Endothelial cell of umbilical vein (primary cell): Measurements from ENCODE around the gene KRT32. TPM values are rescaled to one million over a fixed set of nuclear protein-coding genes. Genes with fewer than 3 reads are reported as not detected.

Source experiments
- BruUV-seq: library from RNA; stranded (reverse); fragments of 400-500 nt; replicated peaks from 2 replicates; lab custom pipeline; 2021; lab: Mats Ljungman, UMichigan
- CTCF ChIA-PET: fragments of 300-600, 350-600 bp; sonication (Branson Sonifier 250); formaldehyde crosslinking; loops from one replicate; lab custom pipeline; 2021; ENCODE audit warnings: antibody characterized with exemption, inconsistent platforms; lab: Charles Lee
- POLR2A ChIA-PET: fragments of 300-600, 350-600 bp; sonication (Branson Sonifier 250); formaldehyde crosslinking; loops from one replicate; lab custom pipeline; 2021; ENCODE audit warnings: antibody characterized with exemption, inconsistent platforms; lab: Charles Lee
- DNase-seq: peaks from one replicate; pipeline ENCODE4 v3.0.0-alpha.2; 2011; ENCODE audit warnings: low read depth, low spot score
- FAIRE-seq: peaks from 2 replicates; lab custom pipeline; 2011; peaks lifted over from hg19 to GRCh38; lab: Jason Lieb, UNC
- H2AFZ ChIP-seq: 2 replicates; pipeline ENCODE4 v1.6.0; 2012; ENCODE audit warnings: low read depth, low read length, control low read depth, inconsistent platforms
- H3K27ac ChIP-seq: 2 replicates; pipeline ENCODE4 v1.5.1; 2011; ENCODE audit warnings: low read depth, mild to moderate bottlenecking, control low read depth, low read length, moderate library complexity; ENCODE audit not compliant: insufficient read depth
- H3K27me3 ChIP-seq, 2 experiments: 2 replicates each; pipeline versions ENCODE4 v1.6.0 to v1.6.1; 2011; ENCODE audit warnings: low read length in 2 of 2, mixed read lengths in 1 of 2; ENCODE audit not compliant: control insufficient read depth in 2 of 2, insufficient read depth in 2 of 2
- H3K36me3 ChIP-seq, 2 experiments: 2 replicates in 1 of 2; 3 replicates in 1 of 2; pipeline ENCODE4 v1.5.1; 2011; ENCODE audit warnings: low read length in 2 of 2, mild to moderate bottlenecking in 1 of 2, moderate library complexity in 1 of 2; ENCODE audit not compliant: control insufficient read depth in 2 of 2, insufficient read depth in 2 of 2; ENCODE audit errors: extremely low read depth in 1 of 2
- H3K4me1 ChIP-seq: 3 replicates; pipeline ENCODE4 v1.5.1; 2011; ENCODE audit warnings: mild to moderate bottlenecking, low read length; ENCODE audit not compliant: control insufficient read depth, insufficient read depth; ENCODE audit errors: extremely low read depth
- H3K4me2 ChIP-seq: 2 replicates; pipeline ENCODE4 v1.6.1; 2011; ENCODE audit warnings: low read length, control low read depth, mixed read lengths; ENCODE audit not compliant: insufficient read depth
- H3K4me3 ChIP-seq, 3 experiments: fragments of 200-600 bp in 1 of 3; sonication (generic), shearing (Covaris generic) in 1 of 3; replicated peaks in 1 of 3; 2 replicates each; pipeline ENCODE4 v1.5.1; 2011 to 2016; ENCODE audit warnings: control low read depth in 3 of 3, low read length in 3 of 3, mild to moderate bottlenecking in 2 of 3, inconsistent platforms in 1 of 3, low read depth in 1 of 3, moderate library complexity in 1 of 3; ENCODE audit not compliant: insufficient read depth in 1 of 3
- H3K79me2 ChIP-seq: 2 replicates; pipeline ENCODE4 v1.6.0; 2012; ENCODE audit warnings: low read length, inconsistent platforms; ENCODE audit not compliant: control insufficient read depth, insufficient read depth
- H3K9ac ChIP-seq: replicated peaks from 2 replicates; pipeline ENCODE3; 2011; ENCODE audit warnings: low read length, control low read depth; ENCODE audit not compliant: insufficient read depth; ENCODE audit errors: extremely low read depth
- H3K9me1 ChIP-seq: replicated peaks from 3 replicates; pipeline ENCODE4 v1.6.0; 2011; ENCODE audit warnings: mild to moderate bottlenecking, low read length; ENCODE audit not compliant: control insufficient read depth, insufficient read depth; ENCODE audit errors: extremely low read depth
- H3K9me3 ChIP-seq: replicated peaks from 2 replicates; pipeline ENCODE4 v1.5.1; 2012; ENCODE audit warnings: low read length, inconsistent platforms; ENCODE audit not compliant: control insufficient read depth, insufficient read depth
- H4K20me1 ChIP-seq: replicated peaks from 2 replicates; pipeline ENCODE3; 2011; ENCODE audit warnings: mild to moderate bottlenecking, low read length; ENCODE audit not compliant: control insufficient read depth, insufficient read depth; ENCODE audit errors: extremely low read depth
- EZH2 ChIP-seq: IDR thresholded peaks from 2 replicates; pipeline ENCODE4 v1.6.1; 2012; ENCODE audit warnings: borderline replicate concordance, low read depth, mild to moderate bottlenecking, moderate library complexity, low read length, inconsistent platforms; ENCODE audit not compliant: severe bottlenecking
- MYC ChIP-seq: IDR thresholded peaks from one replicate; pipeline ENCODE4 v1.6.1; 2011; ENCODE audit warnings: mild to moderate bottlenecking, low read depth, low read length
- POLR2AphosphoS5 ChIP-seq: IDR thresholded peaks from 2 replicates; pipeline ENCODE4 v1.6.1; 2012; ENCODE audit warnings: low read depth, mild to moderate bottlenecking, control low read depth, low read length, moderate library complexity; ENCODE audit not compliant: insufficient read depth
- dilution Hi-C: fragments of 300-500 bp; cut with MboI; formaldehyde crosslinking; loops from one replicate; pipeline ENCODE4 v1.15.0; 2019; ENCODE audit warnings: low sequenced_read_pairs; ENCODE audit not compliant: extremely low pct_ligation_motif_present
- intact Hi-C: fragments of 100-400 bp; cut with micrococcal nuclease; formaldehyde crosslinking; loops from one replicate; pipeline ENCODE4 v1.10.0; 2022
- polyA plus RNA-seq, 4 experiments: library from polyadenylated mRNA; depleted of rRNA in 3 of 4; stranded (reverse) in 3 of 4; unstranded in 1 of 4; fragments of >200 nt; gene quantifications; 2 replicates each; pipeline versions ENCODE4 v1.2.1 to v1.2.3, GENCODE V29; 2011 to 2012; ENCODE audit warnings: missing spikeins in 1 of 4
- total RNA-seq: library from RNA; stranded (reverse); gene quantifications from 2 replicates; pipeline ENCODE4 v1.2.3, GENCODE V29; 2021
- TF ChIP-seq, protein P1 (sequence below), 2 donors: IDR thresholded peaks; 1 replicate in 1 of 2; 2 replicates in 1 of 2; pipeline ENCODE4 v1.5.1; 2011; ENCODE audit warnings: low read length in 2 of 2, mild to moderate bottlenecking in 2 of 2, moderate library complexity in 2 of 2, control low read depth in 1 of 2, inconsistent platforms in 1 of 2, low read depth in 1 of 2; ENCODE audit not compliant: insufficient read depth in 1 of 2; ENCODE audit errors: extremely low read depth in 1 of 2

KRT32 gene
- total and polyA plus RNA-seq, 2 donors (not counting 3 experiments of a cell fraction or from before 2014, with no cell fraction given) = not detected

DNA sequence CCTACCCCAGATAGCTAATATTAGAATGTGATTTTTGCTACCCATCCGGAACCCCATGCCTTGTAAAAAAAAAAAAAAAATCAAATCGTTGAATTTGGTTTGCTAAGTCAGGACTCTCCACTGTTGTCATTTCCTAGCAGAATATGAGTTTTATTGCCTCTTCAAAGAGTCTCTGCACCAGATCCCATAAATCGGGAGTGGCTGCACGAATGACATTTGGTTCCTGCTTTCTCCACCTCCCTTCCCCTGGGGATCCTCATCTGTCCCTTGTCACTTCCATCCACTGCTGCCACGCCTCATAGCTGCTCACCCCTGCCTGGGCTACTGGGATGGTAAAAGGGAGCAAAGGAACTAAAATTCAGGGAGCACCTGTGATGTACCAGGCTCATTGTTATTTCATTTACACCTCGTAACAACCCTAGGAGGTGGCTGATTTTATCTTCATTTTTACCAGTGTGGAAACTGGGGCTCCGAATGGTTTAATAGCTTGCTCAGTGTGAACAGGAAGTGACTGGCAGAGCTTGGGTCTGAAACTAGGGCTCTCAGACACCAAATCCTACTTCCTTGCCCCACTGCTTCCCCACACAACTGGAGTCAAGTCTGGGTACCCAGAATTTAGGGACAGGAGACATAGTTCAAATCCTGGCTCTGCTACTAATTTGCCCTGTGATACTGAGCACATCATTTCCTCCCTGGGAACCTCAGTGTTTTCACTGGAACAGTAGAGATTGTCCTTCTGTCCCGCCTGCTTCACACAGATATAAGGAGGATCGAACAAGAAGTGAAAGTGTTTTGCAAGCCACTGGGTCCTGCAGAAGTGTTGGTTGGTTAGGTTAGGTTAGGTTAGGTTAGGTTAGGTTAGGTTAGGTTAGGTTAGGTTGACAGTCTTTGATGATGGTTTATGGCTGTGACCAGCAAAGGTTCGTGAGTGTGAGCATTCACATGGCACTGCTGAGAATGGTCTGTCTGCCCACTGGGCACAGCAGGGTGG is 23.1 kb upstream of the KRT32 start:
- no TSS peak for BruUV-seq
- H3K4me2 ChIP-seq = no peak overlapping the region
- H3K27ac ChIP-seq = no peak overlapping the region
- no peak overlapping the region for H3K4me3 ChIP-seq
- H4K20me1 ChIP-seq = no peaks in the 10 kb centered on the region
- H3K79me2 ChIP-seq = no peaks in the 10 kb centered on the region
- no peak overlapping the region for H3K9ac ChIP-seq
- DNase-seq = no peak
- H3K27me3 ChIP-seq = no peaks in the 10 kb centered on the region
- H3K4me1 ChIP-seq = peaks cover 20% of the 10 kb centered on the region
- H2AFZ ChIP-seq = peak overlapping the region; percentile 26
- intact Hi-C loops = loop anchor here (10.0 kb wide), 2 partner anchors 85 to 685 kb away; no protein-coding TSS in a partner anchor
- no peak for TF ChIP-seq EZH2
- H3K9me3 ChIP-seq = no peaks in the 10 kb centered on the region
- FAIRE-seq = no peak
- H3K9me1 ChIP-seq = no peaks in the 10 kb centered on the region
- dilution Hi-C loops = no loop called here
- CTCF ChIA-PET = interaction anchor here (1.0 to 22.3 kb wide), 4 partner anchors 60 to 581 kb away, joined by 3 to 350 read pairs (median 30); no protein-coding TSS in a partner anchor
- H3K36me3 ChIP-seq = no peaks in the 10 kb centered on the region
- POLR2A ChIA-PET = no interaction called here

DNA sequence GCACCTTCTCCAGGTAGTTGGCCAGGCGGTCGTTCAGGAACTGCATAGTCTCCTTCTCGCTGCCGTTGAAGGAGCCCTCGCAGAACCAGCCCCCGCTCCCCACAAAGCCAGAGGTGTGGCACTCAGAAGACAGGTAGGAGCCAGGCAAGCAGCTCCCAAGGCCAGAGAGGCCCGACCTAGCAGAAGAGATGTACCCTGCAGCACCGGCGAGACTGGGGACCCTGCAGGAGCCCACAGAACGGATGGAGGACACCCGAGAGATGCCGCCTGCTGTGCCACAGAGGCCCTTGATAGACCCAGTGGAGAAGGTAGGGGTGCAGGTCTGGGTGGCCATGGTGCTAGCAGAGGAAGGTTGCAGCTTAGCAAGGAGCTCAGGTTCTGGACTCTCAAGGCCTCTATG is 22.3 kb upstream of the KRT32 start, which contains the start of gene KRT36:
Gene KRT36 (minus strand): TSS at position 380 of the 400 bp plus-strand sequence. CDS start 46 bp downstream, at position 334.
- no peak within 1 kb of the TSS for H3K9ac ChIP-seq
- no TSS peak for BruUV-seq
- ChIA-PET CTCF (interaction anchor here (1.0 to 22.3 kb wide), 4 partner anchors 61 to 580 kb away, joined by 3 to 350 read pairs (median 30); no protein-coding TSS in a partner anchor), POLR2A (no interaction called here)
- H3K4me2 ChIP-seq = no peak within 1 kb of the TSS
- DNase-seq (no peak), FAIRE-seq (no peak)
- peak within 1 kb of the TSS; percentile 26 for H2AFZ ChIP-seq
- H3K9me1 ChIP-seq = no peaks in the 10 kb centered on the region
- TF ChIP-seq MYC = no peak
- TF ChIP-seq POLR2AphosphoS5 = no peak
- no peak for TF ChIP-seq EZH2
- TF ChIP-seq, protein P1, sequence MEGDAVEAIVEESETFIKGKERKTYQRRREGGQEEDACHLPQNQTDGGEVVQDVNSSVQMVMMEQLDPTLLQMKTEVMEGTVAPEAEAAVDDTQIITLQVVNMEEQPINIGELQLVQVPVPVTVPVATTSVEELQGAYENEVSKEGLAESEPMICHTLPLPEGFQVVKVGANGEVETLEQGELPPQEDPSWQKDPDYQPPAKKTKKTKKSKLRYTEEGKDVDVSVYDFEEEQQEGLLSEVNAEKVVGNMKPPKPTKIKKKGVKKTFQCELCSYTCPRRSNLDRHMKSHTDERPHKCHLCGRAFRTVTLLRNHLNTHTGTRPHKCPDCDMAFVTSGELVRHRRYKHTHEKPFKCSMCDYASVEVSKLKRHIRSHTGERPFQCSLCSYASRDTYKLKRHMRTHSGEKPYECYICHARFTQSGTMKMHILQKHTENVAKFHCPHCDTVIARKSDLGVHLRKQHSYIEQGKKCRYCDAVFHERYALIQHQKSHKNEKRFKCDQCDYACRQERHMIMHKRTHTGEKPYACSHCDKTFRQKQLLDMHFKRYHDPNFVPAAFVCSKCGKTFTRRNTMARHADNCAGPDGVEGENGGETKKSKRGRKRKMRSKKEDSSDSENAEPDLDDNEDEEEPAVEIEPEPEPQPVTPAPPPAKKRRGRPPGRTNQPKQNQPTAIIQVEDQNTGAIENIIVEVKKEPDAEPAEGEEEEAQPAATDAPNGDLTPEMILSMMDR (IDR thresholded peaks at IDR 0.05; ENCODE audit: extremely low read depth in 1 of 2, insufficient read depth in 1 of 2, low read depth in 1 of 2, low read length in 2 of 2) = no peak
- intact Hi-C loops (no loop called here), dilution Hi-C loops (no loop called here)
- no peak within 1 kb of the TSS for H3K27ac ChIP-seq
- no peaks in the 10 kb centered on the region for H3K9me3 ChIP-seq
- no peaks in the 10 kb centered on the region for H3K36me3 ChIP-seq
- no peaks in the 10 kb centered on the region for H4K20me1 ChIP-seq
- no peak within 1 kb of the TSS for H3K4me3 ChIP-seq
- no peaks in the 10 kb centered on the region for H3K27me3 ChIP-seq
- H3K79me2 ChIP-seq = no peaks in the 10 kb centered on the region
- H3K4me1 ChIP-seq = peaks cover 18% of the 10 kb centered on the region
